Cardiac fibroblast (primary cell): ENCODE measurements around the gene LTC4S.

Source experiments
- DNase-seq, 2 donors: peaks; one replicate each; pipeline versions ENCODE4 v3.0.0 to v3.0.0-alpha.2; 2010; ENCODE audit warnings: low read depth in 2 of 2
- H3K4me3 ChIP-seq, 2 donors: replicated peaks in 1 of 2; 1 replicate in 1 of 2; 2 replicates in 1 of 2; pipeline ENCODE4 v1.5.1; 2011; ENCODE audit warnings: low read depth in 2 of 2, low read length in 2 of 2, mild to moderate bottlenecking in 2 of 2, moderate library complexity in 1 of 2
- CTCF ChIP-seq: IDR thresholded peaks from one replicate; pipeline ENCODE4 v1.5.1; 2011; ENCODE audit warnings: low read depth, mild to moderate bottlenecking, low read length, inconsistent platforms

The LTC4S gene

GRCh38 chr5:179795049-179795862 lies 1.5 kb downstream of the LTC4S start:
- TF ChIP-seq CTCF: no peak
- DNase-seq: peak in 1 of 2 donors; percentile 11
- peak overlapping the region; percentile 46 to 50 for H3K4me3 ChIP-seq

- TF ChIP-seq CTCF: peak; percentile 27
- peak; percentile 77 to 85 for DNase-seq
- peak overlapping the region; percentile 46 to 50 for H3K4me3 ChIP-seq
Observed at GRCh38 chr5:179795863-179796833, 2.4 kb downstream of the LTC4S start.

- TF ChIP-seq CTCF: no peak
- H3K4me3 ChIP-seq: no peak overlapping the region
- DNase-seq: peak in 1 of 2 donors; percentile 5
Observed at GRCh38 chr5:179796877-179797608, 3.3 kb downstream of the LTC4S start.

- no peak overlapping the region for H3K4me3 ChIP-seq
- DNase-seq: no peak
- TF ChIP-seq CTCF: no peak
Observed at GRCh38 chr5:179797741-179798140, 4.0 kb downstream of the LTC4S start.

- DNase-seq: no peak
- TF ChIP-seq CTCF: no peak
- no peak overlapping the region for H3K4me3 ChIP-seq
Observed at GRCh38 chr5:179798144-179798770, 4.5 kb downstream of the LTC4S start.
